NCI-H2081 (cell line): ENCODE measurements around the gene CRHBP.
"Not testable (repeated sequence)": the region's sequence is repeated elsewhere in the genome, so short reads cannot be mapped to it uniquely, and the experiment has no call there.

Experiments
- DNase-seq, 2 experiments: peaks; one replicate each; lab custom pipeline; 2025; lab: John Stamatoyannopoulos, UW

CRHBP gene

DNA sequence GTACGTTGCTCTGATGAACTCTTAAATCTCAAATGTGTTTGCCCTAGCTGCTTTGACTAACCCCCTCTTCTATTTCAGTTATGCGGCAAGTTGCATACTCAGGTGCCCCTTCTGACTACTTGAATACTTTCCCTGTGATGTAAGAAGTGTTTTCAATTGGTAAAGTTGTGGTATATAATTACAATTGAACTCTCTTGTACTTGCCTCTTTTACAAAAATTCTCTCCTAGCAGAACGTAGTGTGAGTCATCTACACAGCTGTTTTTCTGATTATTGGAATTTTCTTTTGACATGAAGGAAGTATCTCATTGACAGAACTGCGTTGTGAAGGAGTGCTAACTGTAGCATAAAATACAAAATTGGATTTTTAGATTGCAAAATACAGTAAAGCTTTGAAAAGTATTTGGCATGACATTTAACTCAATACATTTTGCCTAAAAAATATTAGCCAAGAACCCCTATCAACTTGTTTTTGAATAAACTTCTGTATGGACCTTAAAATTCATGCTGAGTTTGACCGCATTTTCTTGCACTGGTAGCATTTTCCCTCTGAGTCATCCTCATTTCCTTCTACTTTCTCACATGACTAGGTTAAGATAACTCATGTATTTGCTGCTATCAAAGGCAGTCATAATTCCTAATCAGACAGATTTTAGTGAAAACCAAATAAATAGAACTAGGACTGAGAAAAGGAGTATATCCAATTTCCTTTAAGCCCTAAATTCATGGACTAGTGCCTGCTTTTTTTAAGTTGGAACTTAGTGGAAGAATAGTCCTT lies 6.3 kb downstream of the CRHBP start:
- no peak for DNase-seq

DNA sequence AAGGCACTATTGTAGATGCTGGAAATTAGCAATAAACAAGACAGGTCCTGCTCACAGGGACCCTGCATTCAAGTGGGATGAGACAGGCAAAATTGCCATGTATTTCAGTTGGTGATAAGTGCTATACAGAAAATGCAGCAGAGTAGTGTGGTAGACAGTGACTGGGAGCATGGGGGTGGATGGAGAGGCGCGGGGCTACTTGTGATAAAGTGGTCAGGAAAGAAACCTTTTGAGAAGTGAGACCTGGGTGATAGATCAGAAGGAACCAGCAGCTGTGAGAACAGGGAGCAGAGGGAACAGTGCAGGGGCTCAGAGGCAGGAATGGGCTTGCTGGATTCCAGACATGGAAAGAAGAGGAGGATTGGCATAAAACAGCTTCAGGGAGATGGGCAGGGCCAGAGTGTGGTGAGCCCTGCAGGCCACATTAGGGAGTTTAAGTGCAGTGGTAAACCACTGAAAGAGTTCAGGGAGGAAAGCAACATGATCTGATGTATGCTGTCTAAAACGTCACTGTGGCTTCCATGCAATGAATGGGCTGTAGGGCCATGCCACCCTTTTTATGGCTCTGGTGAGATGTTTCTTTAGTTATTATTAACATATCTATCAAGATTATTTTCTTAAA lies 7.3 kb downstream of the CRHBP start:
- DNase-seq: no peak

DNA sequence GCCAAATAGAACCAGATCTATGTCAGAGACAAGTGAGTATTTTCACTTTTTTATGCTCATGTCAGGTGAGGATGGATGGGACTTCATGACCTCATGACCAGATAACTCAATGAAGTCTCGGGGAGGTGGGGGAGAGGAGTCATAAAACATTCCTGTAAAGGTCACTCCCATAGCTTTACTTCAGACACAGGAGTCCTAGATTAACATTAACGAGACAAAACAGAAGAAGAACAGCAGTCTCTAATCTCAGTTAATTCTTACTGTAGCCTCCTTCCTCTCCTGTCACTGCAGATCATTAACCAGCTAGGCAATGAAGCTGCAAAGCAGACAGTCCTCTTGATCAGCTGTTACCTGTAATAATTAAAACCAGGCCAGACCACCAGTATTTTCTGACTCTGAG lies 11.2 kb downstream of the CRHBP start:
- DNase-seq: no peak

DNA sequence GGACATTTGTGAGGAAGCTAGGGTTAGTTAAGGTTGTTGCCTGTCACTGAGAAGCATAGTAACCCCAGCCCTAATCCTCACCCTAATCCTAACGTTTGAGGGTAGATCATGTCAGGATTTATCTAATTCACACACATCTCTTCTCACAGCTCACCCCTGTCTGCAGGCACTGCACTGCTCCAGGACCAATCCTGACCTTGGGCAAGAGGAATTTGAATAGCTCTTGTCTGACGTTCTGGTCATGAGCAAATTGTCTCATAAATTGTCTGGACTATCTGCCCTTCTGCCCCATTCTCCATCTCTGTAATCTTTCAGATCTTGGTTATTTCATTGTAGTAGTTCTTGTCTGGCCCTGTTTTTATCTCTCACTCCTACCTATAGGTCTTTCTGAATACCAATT lies 18.7 kb downstream of the CRHBP start:
- no peak for DNase-seq

DNA sequence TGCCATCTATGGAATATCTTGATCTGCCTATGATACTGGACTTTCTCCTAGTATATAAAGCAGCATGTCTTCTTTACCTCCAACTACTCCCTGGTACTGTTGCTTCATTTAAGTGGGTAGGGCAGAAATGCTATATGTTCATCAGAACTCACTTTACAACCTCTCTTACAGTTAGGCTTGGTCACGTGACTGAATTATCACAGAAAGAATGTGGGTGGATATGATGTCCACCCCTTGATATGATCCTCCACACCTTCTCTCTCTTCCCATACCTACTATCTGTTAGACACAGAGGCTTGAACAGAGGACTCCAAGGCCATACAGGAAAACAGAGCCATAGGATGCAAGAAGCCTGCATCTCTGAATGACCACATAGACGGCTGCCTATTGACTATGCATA lies 19.8 kb downstream of the CRHBP start:
- no peak for DNase-seq

DNA sequence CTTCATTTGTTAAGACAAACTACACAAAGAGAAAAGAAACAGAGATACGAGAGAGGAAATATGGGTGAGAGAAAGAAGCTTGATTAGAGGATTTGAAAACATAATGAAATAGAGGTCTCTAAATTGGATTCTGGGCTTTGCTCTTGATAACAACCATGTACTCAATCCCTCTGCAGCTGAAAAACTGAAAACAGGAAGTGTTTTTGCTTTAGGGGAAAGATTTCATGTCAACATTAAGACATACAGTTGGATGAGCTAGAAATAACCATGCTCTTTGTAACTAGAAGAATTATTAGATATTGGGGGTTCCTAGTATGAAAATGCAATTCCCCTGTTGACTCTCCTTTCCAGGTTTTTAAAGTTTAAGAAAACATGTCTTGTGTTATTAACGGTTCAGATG lies 21.9 kb downstream of the CRHBP start:
- no peak for DNase-seq

DNA sequence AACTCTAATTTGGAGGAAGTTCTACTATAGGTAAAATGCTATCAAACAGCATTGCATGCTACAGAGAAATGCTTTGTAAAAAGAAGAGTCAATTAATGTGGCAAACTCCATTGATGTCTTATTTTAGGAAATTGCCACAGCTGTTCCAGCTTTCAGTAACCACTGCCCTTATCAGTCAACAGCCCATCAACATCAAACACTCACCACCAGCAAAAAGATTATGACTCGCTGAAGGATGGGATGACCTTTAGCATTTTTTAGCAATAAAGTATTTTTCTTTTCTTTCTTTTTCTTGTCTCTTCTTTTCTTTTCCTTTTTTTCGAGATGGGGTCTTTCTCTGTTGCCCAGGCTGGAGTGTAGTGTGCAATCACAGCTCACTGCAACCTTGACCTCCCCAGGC lies 26.0 kb downstream of the CRHBP start:
- DNase-seq: no peak

DNA sequence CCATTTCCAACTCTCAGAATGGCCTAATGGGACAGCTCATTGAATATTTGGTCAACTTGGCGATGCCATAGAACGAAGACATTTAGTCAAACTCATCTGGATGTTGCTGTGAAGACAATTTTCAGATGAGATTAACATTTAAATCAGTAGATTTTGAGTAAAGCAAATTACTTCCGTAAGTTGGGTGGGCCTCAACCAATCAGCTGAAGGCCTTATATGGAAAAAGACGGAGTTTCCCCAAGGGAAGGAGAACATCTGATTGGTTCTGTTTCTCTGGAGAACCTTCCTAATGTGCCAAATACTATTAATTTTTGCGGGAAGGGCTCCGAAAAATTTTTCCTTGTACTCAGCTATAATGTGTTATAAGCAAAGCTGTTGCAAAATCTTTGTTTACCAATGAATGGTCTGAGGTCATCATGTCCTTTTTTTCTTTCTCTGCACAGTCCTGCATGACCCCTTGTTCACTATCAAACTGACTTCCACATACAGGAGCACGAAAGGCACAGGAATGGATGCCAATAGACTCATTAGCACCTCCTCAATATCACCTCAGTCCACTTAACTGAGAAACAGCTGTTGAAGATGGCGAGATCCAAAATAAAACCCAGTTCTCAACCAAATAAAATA lies 27.8 kb downstream of the CRHBP start:
- DNase-seq: no peak

DNA sequence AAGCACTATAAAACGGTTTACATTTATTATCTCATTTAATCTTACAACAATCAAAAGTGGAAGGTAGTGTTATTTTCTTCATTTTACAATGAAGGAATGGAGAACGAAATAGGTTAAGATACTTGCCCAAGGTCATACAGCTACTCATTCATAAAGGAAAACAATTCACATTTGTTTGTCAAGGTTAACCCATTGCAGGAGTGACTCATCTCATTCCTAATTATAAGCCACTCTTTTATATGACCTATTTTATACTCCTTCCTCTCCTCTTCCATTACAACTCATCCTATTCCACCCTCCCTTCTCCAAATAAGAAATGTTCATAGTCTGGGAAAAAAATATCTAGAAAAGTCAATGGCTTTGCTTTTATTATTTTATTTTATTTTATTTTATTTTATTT lies 29.6 kb downstream of the CRHBP start:
- no peak for DNase-seq

DNA sequence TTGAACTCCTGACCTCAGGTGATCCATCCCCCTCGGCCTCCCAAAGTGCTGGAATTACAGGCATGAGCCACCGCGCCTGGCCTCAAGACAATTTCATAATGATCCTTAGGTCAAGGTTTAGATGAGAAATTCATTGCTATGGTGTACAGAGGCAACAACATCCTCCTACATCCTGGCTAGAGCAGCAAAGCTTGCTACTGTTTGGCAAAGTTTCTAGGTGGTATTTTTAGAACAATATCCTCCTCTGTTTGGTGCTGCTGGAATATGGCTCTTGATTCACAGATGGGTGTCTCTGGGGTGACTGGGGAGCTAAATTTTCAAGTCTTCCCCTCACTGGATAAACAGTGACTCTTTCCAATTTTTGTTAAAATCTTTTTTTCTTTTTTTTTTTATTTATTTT lies 30.6 kb downstream of the CRHBP start:
- no peak for DNase-seq

DNA sequence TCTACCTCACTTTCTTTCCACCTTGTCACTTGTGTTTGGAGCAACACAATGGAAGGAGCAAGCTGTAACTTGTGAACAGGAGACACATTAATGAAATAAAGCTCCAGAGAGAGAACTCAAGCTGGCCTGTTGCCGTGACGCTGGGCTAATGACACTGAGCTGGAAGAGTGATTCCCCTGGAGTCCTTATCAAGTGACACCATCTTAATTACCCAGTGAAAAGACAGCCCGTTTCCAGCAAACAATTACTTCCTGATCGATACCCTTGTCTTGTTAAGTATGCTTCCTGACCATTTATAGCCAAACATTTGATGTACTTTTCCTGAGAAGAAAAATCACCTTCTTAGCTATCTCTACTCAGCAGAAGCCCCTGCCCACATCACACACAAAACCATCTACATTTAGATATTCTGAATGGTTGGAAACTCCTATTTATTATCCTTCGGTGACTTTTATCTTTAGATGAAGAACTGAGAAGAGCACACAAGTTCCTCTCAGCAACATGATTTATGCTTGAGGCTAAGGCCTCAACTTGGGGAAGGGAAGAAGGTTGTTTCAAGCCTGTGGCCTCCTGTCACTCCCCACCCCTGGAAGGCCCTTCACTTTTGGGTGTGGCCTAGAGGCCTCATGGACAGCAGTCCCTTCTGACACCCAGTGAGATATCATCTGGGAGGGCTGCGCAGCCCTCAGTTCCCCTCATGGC lies 34.1 kb downstream of the CRHBP start:
- DNase-seq: peak in 1 of 2 experiments; percentile 2

DNA sequence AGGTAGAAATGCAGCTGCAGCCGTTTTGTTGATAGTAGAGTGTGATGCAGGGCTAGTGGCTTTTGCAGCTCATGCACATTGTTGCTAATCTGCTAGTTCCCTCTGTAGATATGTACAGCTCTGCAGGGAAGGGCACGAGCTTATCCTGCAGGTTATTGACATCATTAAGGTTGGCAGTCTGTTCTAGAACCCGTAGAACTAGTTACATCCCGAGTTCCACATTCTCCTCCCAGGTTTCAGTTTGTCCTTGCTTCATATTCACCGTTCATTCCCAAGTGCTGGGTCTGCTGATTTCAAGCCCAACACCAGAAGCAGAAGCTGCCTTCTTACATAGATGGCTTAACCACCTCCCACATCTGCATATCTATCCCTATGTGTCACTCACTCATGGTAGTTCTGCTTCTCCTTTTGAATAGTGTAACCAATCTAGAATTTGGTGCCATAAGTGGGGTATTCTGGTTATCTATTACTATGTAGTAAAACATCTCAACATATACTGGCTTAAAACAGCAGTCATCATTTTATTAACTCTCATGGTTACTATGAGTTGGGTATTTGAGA lies 38.1 kb downstream of the CRHBP start:
- DNase-seq: no peak

DNA sequence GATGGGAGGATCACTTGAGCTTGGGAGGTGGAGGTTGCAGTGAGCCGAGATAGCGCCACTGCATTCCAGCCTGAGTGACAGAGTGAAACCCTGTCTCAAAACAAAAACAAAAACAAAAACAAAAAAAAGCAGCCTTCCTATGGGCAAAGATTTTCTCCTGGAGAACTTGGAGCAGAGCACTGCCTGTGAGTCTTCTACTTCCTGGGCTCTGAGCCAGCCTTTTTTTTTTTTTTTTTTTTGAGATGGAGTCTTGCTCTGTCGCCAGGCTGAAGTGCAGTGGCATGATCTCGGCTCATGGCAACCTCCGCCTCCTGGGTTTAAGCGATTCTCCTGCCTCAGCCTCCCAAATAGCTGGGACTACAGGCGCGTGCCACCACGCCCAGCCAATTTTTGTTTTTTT lies 40.6 kb downstream of the CRHBP start:
- not testable (repeated sequence) for DNase-seq

DNA sequence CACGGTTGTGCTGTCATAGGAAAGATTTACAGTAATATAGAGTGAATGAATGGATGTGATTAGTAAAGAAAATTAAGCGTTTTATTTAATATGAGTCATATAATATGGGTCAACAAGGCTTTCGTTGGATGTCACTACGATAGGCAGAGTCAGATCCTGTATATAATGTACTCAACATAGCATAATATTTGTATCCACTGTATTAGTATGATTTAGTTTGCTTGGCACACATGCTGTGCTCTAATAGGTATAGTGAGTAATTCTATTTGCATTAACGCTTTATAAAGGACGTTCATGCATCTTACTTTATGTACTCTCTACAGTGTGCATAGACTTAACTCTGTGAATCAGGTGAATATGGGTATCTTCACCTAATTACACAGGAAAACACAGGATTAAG lies 41.5 kb downstream of the CRHBP start:
- DNase-seq: no peak

DNA sequence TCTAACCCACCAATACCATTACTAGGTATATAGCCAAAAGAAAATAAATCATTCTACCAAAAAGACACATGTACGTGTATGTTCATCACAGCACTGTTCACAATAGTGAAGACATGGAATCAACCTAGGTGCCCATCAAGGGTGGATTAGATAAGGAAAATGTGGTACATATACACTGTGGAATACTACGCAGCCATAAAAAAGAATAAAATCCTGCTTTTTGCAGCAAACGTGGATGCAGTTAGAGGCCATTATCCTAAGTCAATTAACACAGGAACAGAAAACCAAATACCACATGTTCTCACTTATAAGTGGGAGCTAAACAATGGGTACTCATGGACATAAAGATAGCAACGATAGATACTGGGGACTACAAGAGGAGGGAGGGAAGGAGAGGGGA lies 45.4 kb downstream of the CRHBP start:
- DNase-seq: not testable (repeated sequence)

DNA sequence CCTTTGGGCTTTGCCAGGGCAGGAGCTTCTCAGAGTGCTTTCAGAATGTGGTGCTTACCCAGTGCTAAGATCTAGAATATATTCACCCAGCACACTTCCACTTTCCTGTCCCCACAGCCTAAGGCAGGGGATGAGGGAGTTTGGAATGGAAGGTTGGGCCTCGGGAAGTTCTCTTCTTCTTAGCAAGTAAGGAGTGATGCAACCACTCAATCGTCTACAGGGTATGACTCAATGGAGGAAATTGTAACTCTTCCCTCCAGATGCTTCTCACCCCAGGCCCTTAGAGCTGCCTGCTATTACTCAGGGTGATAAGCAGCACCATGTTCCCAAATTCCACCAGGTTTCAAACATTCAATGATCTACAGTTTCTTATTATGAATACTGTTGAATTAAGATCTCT lies 46.6 kb downstream of the CRHBP start:
- DNase-seq: no peak

DNA sequence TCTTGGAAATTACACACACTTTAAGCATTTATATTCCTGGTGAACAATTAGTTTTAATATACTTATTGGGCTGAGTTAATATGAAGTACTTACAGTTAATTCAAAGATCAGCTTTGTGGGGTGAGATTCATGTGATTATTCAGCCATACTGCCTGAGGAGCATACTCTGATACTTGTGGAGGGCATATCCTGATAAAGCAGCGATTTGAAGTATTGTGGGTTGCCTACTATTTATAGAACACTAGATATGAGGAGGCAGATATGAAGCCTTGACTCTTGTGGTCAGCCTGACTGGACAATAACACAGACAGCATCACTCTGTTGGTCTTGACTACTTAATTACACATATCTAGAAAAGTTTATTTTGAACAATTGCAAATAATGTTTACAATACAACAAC lies 50.4 kb downstream of the CRHBP start:
- DNase-seq: no peak

DNA sequence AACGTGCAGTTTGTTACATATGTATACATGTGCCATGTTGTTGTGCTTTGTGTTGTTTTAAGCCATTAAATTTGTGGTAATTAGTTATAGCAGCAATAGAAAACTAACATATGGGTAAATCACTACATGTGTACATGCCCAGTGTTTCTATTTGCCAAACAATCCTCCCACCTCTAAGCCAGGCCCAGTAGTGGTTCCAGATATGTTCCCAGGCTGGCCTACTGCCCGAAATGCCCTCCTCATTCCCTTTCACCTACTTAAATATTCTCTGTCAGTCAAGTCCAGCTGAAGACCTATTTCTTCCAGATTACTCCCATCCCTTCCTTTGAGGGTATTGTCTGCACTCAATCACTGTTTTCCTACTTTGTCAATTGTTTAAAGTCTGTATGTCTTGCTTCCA lies 53.3 kb downstream of the CRHBP start:
- no peak for DNase-seq

DNA sequence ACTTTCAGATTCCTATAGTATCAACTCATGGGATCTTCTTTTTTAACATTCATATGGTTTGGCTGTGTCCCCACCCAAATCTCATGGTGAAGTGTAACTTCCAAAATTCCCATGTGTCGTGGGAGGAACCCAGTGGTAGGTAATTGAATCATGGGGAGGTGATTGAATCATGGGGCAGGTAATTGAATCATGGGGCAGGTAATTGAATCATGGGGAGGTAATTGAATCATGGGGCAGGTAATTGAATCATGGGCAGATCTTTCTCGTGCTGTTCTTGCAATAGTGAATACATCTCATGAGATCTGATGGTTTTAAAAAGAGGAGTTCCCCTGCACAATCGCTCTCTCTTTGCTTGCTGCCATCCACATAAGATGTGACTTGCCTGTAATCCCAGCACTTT lies 55.6 kb downstream of the CRHBP start:
- DNase-seq: no peak

DNA sequence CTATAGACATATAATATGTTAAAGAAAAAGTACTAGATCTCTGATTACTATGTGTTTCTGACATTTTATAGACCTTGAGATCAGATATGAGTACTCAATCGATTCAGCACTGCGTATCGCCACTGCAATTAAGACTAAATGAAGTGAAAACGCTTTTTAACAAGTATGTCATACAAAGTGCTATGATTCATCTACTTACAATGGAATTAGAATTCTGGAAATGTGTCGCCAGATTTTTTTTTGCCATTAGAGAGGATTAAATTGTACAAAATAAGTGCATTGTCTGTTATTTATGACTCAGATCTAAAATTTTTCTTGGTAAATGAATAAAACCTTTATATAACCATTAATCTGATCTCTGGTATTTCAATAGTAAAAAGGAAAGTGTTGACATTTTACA lies 57.4 kb downstream of the CRHBP start:
- no peak for DNase-seq

DNA sequence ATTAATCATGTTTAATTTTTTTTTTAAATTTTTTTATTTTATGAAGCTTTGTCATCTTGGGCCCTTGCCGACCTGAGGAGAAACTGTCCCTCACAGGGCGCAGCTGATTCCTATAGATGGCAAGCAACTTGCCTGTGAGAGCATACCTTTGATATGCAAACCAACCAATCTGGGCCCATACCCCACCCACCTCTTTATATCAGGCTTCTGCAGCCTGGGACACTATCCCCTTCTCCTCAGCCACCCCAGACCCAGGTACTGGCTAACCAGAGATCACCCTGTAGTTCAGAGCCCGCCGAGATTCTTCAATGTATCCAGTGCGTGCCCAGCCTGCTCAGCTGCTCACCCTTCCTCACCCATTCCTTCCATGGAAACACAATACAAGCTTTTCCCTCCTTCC lies 58.7 kb downstream of the CRHBP start:
- DNase-seq: no peak

DNA sequence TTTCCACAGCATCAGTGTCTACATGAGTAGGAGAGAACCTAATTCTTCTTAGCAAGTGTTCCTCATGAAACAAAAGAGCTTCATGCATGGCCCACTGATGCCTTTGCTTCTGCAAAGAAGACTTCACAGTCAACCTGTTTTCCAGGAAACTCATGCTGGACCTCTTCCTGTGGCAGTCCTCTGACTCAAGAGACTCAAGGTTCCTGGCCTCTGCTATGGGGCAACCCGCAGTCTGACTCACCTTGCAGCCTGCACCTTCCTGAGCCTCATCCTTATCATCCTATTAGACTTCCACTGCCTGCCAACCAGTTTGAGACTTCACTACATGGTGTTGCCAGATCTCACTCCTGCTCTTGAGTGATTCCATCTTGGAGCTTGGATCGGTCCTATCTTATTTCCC lies 59.8 kb downstream of the CRHBP start:
- no peak for DNase-seq
